ENCODE results near the gene TCEA2. TPM values are rescaled to one million over a fixed set of nuclear protein-coding genes. Genes with fewer than 3 reads are reported as not detected.

The TCEA2 gene
- total and polyA plus RNA-seq, 2 of the 13 experiments (the other 11 are each of a cell fraction or from before 2014, with no cell fraction given): 28.1 to 33.7 TPM

- TF ChIP-seq ZNF383 (CRISPR knock-in tag; IDR thresholded peaks at IDR 0.05; ENCODE audit: borderline replicate concordance) (no peak; the same call in 1 of the 2 replicates), RFX1 (IDR thresholded peaks at IDR 0.05) (no peak), GPBP1L1 (CRISPR knock-in tag; IDR thresholded peaks at IDR 0.05) (no peak), ZIK1 (CRISPR knock-in tag; IDR thresholded peaks at IDR 0.05; ENCODE audit: borderline replicate concordance, low read depth) (peak; percentile 76), SKI (IDR thresholded peaks at IDR 0.05; ENCODE audit: partially characterized antibody) (no peak), STAT5B (CRISPR knock-in tag; IDR thresholded peaks at IDR 0.05) (peak; percentile 15; the same call in 1 of the 2 replicates), HOXD1 (CRISPR knock-in tag; IDR thresholded peaks at IDR 0.05) (0 out of 2 replicates have a peak, but pooled peaks have one; percentile 58), TARDBP (CRISPR knock-in tag; IDR thresholded peaks at IDR 0.05) (peak; percentile 94), ZNF24 (IDR thresholded peaks at IDR 0.05) (no peak), GZF1 (CRISPR knock-in tag; IDR thresholded peaks at IDR 0.05) (peak; percentile 42; the same call in 1 of the 2 replicates), ZNF343 (CRISPR knock-in tag; IDR thresholded peaks at IDR 0.05) (no peak), HNF1B (CRISPR knock-in tag; IDR thresholded peaks at IDR 0.05) (no peak; the same call in none of the 2 replicates), ESRRA (CRISPR knock-in tag; IDR thresholded peaks at IDR 0.05; ENCODE audit: low read depth) (peak; percentile 13), SRF (IDR thresholded peaks at IDR 0.05; ENCODE audit: low read depth, low read length) (no peak), TBX2 (CRISPR knock-in tag; IDR thresholded peaks at IDR 0.05; ENCODE audit: borderline replicate concordance) (peak; percentile 76), GMEB2 (CRISPR knock-in tag; IDR thresholded peaks at IDR 0.05; ENCODE audit: low read depth) (no peak), ZNF792 (CRISPR knock-in tag; IDR thresholded peaks at IDR 0.05) (peak; percentile 6; the same call in 1 of the 2 replicates), CENPBD1 (CRISPR knock-in tag; IDR thresholded peaks at IDR 0.05; ENCODE audit: borderline replicate concordance, low read depth) (no peak; the same call in 1 of the 2 replicates), PHF8 (CRISPR knock-in tag; IDR thresholded peaks at IDR 0.05) (peak; percentile 47), ZBTB7B (CRISPR knock-in tag; IDR thresholded peaks at IDR 0.05) (peak; percentile 93; the same call in 1 of the 2 replicates), EED (CRISPR knock-in tag; IDR thresholded peaks at IDR 0.05) (peak; percentile 61; the same call in 1 of the 2 replicates), ZNF329 (CRISPR knock-in tag; IDR thresholded peaks at IDR 0.05; ENCODE audit: low read depth) (no peak), ZNF451 (CRISPR knock-in tag; IDR thresholded peaks at IDR 0.05) (peak; percentile 65; the same call in 1 of the 2 replicates)
Observed at GRCh38 chr20:64050261-64051032, 12.6 kb upstream of the TCEA2 start (continued).
